HG02759 (cell line): Measurements from ENCODE around the gene TMEM270.
A peak's percentile ranks its signal among the peaks of the same experiment; 100 is the strongest.
"Not testable (repeated sequence)": the region's sequence is repeated elsewhere in the genome, so short reads cannot be mapped to it uniquely, and the experiment has no call there.

Source experiments
- ATAC-seq: cut with Tn5 transposase; IDR thresholded peaks from one replicate; pipeline ENCODE4 v1.9.1; 2021; ENCODE audit warnings: mild to moderate bottlenecking, moderate library complexity; ENCODE audit not compliant: unreplicated experiment

The TMEM270 gene, protein sequence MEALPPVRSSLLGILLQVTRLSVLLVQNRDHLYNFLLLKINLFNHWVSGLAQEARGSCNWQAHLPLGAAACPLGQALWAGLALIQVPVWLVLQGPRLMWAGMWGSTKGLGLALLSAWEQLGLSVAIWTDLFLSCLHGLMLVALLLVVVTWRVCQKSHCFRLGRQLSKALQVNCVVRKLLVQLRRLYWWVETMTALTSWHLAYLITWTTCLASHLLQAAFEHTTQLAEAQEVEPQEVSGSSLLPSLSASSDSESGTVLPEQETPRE

DNA sequence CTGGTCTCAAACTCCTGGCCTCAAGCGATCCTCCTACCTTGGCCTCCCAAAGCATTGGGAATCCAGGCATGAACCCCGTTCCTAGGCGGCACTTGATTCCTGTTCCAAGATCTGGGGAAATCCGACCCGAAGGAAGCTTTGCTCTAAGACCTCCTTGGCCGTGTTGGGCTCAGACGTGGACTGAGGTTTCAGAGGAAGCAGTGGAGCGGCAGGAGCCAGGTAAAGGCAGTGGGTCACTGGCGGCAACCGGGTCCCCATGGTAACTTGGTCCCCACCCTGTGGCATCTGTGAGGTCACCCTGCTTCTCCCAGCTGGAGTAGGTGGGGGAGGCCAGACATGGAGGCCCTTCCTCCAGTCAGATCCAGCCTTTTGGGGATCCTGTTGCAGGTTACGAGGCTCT, at the start of gene TMEM270:
TSS of gene TMEM270 (plus strand) at position 301 of the 400 bp plus-strand sequence. CDS start at position 337, 36 bp downstream.
- no peak for ATAC-seq

DNA sequence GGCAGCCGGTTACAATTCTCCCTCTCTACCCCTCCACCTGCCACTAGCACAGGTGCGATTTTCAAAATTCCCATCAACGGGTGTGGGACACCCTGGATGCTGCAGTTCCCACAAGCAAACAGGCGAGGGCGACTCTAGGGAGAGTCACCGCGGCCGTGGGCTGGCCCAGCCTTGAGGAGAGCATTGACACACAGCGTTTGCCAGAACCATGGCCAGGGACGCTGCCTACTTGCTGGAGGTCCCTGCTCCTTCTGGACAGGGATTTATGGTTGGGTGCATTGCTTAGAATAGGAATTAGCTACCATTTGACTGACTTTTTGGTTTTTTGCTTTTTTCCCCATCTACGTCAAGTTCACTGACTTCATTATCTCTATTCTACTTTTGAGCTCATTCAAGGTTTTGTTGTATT, 49.2 kb upstream of the TMEM270 start:
- ATAC-seq, result peak; percentile 58

DNA sequence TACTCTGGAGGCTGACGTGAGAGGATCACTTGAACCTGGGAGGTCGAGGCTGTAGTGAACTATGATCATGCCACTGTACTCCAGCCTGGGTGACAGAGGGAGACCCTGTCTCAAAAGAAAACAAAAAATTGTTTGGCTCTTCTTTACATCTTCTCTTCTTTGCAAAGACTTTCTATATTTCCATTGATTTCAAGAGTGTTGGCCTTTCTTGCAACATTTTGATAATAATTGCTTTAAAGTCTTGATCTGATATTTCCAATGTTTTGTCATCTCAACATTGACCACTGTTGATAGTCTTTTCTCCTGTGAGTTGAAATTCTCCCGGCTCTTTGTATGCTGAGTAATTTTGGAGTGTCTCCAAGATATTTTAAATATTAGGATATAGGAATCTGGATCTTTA, 48.0 kb upstream of the TMEM270 start:
- no peak for ATAC-seq

DNA sequence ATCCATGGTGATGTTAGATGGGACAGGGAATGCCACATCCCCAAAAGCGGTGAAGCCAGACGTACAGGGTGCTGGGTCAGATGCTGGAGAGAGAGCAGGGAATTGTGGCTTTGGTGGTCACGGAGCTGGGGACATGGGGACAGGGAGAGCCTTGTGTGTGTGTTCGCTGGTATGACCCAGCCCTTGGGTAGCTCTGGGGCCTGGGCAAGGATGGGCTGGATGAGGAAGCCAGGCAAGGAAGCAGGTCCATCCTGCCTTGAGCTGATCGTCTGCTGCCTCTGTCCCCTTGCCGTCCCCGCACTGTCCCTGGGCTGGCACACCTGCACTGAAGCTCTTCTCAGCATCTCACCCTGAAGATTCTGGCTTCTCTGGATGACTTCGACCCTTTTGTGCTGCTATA, 45.5 kb upstream of the TMEM270 start:
- ATAC-seq, result no peak

DNA sequence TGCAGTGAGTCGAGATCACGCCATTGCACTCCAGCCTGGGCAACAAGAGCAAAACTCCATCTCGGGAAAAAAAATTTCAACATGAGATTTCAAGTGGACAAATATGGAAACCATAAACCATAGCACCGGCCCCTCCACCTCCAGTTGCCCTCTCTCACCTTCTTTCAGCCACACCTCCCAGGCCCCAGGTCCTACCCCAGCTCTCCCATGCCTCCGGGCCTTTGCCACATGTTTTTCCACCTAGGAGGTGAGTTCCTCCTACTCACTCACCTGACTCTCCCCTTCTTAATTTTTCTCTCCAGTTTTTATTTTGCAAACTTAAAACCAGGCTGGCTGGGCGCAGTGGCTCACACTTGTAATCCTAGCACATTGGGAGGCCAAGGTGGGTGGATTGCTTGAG, 43.8 kb upstream of the TMEM270 start:
- no peak for ATAC-seq

DNA sequence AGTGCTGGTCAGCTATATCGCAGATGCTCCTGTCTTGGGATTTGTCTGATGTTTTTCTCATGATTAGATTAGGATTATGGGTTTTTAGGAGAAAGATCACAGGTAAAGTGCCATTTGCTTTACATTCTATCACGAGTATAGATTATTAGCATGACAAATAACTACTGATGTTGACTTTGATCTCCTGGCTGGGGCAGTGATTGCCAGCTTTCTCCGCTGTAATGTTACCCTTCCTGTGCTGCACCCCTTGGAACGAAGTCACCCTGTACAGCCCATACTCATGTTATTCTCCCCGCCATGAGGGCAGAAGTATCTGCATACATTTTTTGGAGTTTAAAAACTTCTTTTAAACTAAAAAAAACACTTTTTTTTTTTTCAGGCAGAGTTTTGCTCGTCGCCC, 40.9 kb upstream of the TMEM270 start:
- ATAC-seq, result no peak

DNA sequence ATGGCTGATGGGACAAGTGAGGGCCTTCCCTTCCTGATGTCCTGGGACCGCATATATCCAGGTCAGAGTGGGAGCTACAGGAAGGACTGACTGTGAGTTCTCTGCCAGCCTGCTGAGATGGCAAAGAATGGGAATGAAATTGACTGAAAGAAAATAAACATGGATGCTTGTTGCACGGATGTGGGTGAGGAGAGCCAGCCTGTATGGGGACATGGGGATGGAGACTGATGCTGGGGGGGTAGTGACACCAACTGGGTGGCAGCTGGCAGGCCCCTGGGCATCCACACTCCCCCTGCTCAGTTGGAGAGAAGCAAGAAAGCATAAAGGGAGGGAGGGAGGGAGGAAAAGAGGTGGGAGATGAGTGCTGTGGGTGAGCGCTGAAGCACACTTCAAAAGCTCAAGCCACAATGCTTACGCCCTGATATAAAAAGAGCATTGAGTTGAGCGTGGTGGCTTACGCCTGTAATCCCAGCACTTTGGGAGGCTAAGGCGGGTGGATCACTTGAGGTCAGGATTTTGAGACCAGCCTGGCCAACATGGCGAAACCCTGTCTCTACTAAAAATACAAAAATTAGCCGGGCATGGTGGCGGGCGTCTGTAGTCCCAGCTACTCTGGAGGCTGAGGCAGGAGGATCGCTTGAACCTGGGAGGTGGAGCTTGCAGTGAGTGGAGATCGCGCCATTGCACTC, 39.2 kb upstream of the TMEM270 start:
- not testable (repeated sequence) for ATAC-seq

DNA sequence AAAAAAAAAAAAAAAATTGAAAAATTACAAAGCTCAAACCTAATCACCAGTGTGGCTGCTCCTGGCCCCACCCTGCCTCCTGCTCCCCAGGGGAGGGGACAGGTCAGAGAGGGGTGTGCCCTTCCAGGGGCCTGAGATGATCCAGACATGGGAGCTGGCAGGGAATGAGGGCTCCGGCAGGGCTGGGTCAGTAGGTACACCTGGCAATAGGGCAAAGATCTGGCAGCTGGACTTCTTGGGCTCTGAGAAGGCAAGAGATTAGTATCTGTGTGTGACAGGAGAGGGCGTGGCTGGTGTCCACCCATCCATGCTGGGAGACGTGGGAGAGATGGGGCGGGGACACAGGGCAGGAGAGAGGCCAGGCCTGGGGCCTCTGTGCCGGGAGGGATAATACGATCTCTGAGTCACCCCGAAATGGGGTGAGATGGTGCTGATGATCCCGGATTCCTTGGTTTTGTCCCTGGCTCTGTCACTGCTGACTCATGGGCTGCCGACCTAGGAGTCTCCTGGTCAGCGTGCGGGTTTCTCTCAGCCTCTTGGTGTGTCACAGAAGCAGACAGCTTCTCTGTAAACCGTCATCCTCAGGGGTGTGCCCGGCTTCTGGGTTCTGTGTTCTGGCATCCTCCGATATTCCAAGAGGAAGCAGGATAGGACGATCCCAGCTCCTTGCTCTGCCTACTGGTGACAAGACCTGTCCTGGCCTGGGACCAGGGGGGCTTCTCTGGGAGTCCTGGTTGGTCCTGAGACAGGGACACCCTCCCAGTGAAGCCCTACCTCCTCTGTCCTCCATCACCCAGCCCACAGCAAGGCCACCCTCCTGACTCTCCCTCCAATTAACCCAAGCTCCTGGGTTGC, 38.4 kb upstream of the TMEM270 start:
- no peak for ATAC-seq

DNA sequence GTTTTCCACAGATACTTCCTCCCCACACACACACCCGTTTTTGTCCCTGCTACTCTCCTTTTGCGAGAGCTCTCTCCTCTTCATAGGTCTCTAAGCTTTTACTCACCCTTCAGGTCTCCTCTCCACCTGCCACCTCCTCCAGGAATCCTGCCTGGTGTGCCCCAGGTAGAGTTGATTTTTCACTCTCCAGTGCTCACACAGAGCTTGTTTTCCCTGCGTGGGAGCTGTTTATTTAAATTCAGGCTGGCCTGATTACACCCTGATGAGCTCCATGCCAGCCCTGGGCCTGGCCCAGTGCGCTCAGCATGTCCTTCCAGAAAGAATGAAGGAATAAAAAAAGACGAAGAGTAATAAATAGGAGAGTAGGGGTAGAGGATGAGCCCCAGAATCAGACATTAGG, 37.7 kb upstream of the TMEM270 start:
- ATAC-seq, result no peak

DNA sequence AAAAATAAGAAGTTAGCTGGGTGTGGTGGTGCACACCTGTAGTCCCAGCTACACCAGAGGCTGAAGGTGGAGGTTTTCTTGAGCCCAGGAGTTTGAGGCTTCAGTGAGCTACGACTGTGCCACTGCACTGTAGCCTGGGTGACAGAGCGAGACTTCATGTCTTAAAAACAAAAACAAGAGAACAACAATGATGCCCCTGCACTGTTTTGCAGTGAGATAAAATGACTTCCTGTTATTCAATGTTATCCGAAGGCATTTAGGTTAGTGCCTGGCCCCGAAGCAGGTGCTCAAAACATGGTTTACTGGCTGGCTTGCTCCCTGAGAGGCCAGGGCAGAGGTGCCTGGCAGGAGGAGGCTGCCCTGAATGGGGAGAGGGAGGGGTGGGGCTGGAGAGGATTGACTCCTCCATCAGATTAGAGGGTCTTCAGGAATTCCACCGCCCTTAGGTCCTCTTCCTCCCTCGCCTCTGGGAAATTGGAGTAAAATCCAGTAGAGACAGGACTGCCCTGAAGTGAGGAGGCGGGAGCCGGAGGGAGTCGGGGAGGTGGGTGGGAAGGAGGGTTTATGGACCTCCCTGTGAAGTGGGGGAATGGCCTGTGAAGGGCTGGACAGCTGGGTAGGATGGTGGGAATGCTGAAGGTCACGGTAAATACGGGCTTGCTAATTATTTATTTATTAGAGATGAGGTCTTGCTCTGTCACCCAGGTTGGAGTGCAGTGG, 36.9 kb upstream of the TMEM270 start:
- ATAC-seq, result no peak

DNA sequence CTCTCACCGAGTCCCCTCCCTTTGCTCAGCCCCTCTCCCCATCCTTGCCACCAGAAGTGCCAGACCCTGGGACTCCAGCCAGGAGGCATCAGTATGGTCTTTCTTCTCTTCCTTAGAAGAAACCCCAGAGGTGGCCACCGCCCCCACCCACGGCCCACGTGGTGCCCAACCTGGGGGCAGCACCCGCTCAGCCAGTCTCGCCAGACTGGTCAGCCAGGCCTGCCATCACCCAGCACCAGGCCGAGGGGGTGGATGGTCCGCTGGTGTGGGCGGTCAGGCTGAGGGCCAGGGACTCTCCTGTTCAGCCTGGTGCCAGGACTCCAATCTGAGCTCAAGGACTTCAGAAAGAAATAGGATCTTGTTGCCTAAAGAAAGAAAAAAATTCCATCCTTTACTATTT, 36.0 kb upstream of the TMEM270 start:
- no peak for ATAC-seq

DNA sequence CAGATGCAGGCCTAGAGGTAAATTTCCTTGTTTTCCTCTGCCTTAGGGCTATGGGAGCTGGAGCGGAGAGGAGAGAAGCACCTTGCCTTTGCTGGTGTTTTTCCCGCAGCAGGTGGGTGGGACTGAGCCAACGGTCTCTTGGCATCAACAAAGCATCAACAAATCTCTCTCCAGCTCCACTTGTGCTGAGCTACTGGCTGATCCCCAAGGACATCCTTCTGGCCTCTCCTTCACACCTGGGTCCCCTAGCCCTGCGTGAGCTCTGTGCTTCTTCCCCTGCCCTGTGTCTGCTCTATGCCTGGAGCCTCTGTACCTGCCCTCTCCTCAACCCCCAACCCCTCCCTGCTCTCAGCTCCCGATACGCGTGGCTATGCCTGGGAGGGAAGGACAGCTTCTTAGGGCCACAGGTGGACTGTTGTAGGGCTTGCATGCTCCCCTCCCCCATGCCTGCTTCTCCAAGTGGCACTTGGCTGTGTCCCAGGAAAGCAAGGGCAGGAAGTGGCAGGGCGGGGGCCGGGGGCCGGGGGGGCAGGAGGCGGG, 33.3 kb upstream of the TMEM270 start:
- no peak for ATAC-seq

DNA sequence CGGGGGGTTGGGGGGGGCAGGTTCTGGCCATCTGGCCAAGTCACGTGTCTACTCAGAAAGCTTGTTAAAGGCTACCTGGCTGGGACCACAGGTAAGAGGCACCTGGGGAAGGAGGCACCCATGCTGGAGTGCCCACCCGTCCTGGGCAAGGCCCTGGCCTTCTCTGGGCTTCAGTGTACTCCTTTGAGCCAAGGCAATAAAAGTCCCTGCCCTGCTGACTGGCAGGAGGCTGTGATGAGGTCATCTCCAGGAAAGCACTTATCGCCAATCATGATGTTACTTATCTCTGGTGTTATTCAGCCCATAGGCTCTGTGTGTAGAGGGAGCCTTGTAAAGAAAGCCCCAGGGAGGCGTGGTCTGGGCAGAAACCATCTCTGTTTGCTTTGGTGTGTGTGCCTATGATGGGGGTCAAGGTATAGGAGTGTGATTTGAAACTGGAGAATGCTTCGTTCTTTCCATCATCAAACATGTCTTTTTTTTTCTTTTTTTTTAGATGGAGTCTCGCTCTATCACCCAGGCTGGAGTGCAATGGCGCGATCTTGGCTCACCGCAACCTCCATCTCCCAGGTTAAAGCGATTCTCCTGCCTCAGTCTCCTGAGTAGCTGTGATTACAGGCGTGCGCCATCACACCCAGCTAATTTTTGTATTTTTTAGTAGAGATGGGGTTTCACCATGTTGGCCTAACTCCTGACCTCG, 32.7 kb upstream of the TMEM270 start:
- no peak for ATAC-seq

DNA sequence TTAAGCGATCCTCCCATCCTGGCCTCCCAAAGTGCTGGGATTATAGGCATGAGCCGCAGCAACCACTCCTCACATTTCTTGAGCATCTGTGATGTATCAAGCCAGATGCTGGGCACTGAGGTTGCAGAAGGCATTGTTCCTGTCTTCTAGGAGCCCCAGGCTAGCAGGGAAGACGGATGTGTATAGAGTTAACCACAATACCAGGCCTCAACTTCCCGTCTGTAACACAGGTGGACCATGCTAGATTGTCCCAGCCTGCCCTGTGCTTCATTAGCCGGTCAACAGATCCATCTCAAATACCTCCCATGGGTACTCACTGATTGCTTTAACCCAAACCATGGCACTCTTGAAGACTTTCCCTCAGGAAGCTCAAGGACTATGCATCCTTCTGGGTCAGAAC, 32.0 kb upstream of the TMEM270 start:
- ATAC-seq, result no peak

DNA sequence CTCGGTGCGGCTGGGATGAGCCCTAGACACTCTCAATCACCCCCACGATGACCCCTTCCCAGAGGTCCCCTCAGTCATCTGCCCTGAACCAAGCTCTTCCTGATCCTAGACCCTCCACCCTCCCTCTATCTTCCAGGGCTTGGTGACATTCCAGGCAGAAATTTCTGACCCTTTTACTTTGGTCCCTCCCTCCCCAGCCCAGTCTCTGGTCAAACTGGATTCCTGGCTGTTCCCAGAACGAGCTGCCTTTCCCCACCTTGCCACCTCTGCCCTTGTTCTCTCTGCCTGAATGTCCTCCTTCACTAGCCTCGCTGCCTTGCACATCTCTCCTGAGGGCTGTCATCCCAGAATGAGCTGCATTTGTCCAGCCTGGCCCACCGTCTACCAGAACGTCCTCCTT, 31.5 kb upstream of the TMEM270 start:
- ATAC-seq, result no peak

DNA sequence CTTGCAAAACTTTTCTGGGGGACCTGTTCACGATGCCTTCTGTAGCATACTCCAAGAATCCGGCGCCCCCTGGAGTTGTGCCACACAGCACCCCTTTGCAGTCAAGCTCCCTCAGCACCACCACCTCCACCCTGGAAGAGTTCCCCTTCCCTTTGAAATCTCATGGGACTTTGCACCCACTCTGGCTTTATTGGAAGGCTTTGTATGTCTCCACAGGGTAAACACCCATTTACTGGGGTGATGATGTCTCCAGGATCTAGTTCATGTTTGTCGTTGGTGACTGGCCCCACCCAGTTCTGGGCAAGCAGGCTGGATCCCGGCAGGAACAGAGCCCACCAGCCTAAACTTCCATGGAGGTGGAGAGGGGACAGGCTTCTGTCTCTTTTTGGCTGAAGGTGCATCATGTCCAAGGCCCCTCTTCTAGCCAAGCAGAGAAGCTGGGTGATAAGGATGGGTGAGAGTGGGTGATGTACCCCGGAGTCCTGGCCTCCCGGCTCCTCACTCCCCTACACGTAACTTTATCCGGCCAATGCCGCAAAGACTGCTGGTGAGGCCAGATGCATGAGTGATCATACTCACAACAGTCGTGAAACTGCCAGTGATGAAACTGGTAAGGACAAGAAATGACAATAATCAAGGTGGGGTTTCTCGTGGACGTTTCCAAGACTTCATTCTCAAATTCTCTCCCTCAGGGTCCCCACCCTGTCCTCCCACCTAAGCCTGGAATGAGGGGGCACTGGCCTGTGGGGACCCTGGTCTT, 30.9 kb upstream of the TMEM270 start:
- ATAC-seq, result no peak

DNA sequence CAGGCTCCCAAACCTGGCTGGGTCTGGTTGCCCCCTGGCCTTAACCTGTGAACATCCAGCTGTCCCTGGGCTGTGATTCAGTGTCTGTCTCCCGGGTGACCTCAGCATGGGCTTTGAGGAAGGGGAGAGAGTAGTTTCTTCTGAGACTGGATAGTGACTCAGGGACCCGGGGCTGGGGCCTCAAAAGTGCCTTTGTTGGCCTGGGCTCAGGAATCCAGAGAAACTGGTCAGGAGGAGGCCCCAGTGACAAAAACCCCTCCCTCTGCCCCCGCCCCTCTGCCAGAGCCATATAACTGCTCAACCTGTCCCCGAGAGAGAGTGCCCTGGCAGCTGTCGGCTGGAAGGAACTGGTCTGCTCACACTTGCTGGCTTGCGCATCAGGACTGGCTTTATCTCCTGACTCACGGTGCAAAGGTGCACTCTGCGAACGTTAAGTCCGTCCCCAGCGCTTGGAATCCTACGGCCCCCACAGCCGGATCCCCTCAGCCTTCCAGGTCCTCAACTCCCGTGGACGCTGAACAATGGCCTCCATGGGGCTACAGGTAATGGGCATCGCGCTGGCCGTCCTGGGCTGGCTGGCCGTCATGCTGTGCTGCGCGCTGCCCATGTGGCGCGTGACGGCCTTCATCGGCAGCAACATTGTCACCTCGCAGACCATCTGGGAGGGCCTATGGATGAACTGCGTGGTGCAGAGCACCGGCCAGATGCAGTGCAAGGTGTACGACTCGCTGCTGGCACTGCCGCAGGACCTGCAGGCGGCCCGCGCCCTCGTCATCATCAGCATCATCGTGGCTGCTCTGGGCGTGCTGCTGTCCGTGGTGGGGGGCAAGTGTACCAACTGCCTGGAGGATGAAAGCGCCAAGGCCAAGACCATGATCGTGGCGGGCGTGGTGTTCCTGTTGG, 30.0 kb upstream of the TMEM270 start, which contains the start of gene CLDN4:
TSS of gene CLDN4 (plus strand) at position 316 of the 903 bp plus-strand sequence. CDS start at position 522, 206 bp downstream.
- ATAC-seq, result no peak

DNA sequence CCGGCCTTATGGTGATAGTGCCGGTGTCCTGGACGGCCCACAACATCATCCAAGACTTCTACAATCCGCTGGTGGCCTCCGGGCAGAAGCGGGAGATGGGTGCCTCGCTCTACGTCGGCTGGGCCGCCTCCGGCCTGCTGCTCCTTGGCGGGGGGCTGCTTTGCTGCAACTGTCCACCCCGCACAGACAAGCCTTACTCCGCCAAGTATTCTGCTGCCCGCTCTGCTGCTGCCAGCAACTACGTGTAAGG, 29.4 kb upstream of the TMEM270 start:
- ATAC-seq, result no peak
